ENCODE results near the gene NUDT22.
A peak's percentile ranks its signal among the peaks of the same experiment; 100 is the strongest.
"Not testable (repeated sequence)": the region's sequence is repeated elsewhere in the genome, so short reads cannot be mapped to it uniquely, and the experiment has no call there.

NUDT22 gene

DNA sequence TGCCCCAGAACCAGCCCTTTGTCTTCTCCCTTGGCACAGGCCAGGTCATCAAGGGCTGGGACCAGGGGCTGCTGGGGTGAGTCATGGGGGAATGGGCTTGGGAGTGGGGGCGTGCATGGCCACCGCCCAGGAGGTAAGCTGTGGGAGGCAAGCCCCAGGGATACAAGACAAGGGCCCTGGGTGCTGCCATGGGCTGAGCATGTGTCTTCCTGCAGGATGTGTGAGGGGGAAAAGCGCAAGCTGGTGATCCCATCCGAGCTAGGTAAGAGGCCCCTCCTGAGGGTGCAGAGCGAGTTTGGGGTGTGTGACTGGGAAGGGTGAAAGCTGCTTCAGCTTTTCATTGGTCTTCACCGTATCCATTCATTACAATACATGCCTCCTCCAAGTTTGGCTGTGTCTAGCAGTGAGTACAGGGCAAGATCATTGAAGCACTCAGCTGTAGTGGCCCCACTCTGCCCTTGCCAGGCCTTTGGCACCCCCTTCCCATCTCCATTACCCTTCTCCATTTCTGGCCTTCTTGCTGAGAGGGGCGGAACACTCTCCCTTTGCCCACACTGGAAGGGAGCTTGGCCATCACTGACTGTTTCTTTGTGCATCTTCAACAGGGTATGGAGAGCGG is 17.3 kb downstream of the NUDT22 start:
- DNase-seq (ENCODE audit: low read depth), result no peak

GRCh38 chr11:64244107-64244506 is 18.0 kb downstream of the NUDT22 start:
- no peak for DNase-seq (ENCODE audit: low read depth)

DNA sequence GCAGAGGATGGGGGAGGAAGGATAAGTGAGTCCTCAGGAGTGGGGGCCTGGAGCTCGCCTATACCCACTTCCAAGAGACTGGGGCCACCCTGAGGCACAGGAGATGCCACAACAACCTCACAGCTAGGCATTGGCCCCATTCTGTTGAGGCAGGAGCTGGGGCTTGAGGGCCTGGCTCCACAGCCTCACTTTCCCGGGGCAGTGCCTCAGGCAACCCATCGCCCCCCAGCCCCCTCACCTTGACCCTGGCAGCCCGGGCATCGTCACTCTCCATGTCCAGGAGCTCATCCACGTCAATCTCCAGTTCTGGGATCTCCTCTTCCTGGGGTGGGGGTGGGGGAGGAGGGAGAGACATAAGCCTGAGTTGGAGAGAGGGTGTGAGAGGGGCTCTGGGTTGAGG is 18.9 kb downstream of the NUDT22 start:
- no peak for DNase-seq (ENCODE audit: low read depth)

GRCh38 chr11:64245401-64245796 is 19.3 kb downstream of the NUDT22 start:
- DNase-seq (ENCODE audit: low read depth), result peak; percentile 44

GRCh38 chr11:64245797-64246620 is 19.9 kb downstream of the NUDT22 start:
- peak; percentile 95 for DNase-seq (ENCODE audit: low read depth)

- not testable (repeated sequence) for DNase-seq (ENCODE audit: low read depth)
These were observed 20.5 kb downstream of the NUDT22 start for GRCh38 chr11:64246621-64246870.

DNA sequence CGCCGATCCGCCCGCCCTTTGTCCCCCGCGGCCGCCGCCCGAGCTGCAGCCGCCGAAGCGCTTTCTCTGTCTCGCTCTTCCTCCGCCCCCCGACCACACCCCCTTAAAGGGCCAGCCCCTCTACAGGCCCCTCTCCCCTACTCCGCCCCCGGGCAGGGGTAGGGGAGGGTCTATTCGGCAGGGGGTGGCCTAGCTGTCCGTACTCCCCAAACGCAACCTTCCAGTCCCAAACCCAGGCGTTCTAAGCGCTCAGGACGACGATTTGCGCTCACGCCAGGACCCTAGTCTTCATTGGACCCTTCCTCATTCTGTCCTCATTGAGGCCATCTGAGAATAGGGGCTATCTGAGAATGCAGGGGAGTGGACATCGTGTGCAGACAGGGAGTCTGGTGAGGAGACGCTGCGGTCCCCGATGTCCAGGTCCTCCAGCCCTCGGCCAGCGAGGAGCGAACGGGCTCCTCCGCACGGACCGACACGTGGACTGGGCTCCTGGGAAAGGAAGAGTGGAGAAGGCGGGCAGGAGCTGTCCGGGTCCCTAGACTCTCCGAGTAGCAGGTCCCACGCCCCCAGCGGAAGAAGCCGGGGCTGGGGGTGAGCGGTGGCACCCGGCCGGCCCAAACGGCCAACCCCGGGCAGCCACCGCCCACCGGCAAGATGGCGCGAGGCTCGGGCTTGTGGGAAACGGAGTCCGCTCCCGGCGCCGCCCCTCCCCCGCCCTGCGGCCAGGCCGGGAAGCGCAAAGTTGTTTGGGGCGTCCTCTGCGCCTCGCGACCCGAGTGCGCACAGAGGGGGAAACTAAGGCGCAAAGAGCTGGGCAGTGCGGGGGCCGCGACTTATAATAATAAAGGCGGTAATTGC is 21.0 kb downstream of the NUDT22 start, which contains the start of gene PPP1R14B:
TSS of gene PPP1R14B (minus strand) at position 73 of the 858 bp plus-strand sequence. CDS start 270 bp downstream, outside the sequence.
- DNase-seq (ENCODE audit: low read depth), result peak; percentile 90

- DNase-seq (ENCODE audit: low read depth), result no peak
These were observed 21.9 kb downstream of the NUDT22 start for GRCh38 chr11:64247729-64248531.

GRCh38 chr11:64248578-64248977 is 22.5 kb downstream of the NUDT22 start:
- DNase-seq (ENCODE audit: low read depth), result no peak

- DNase-seq (ENCODE audit: low read depth), result no peak
These were observed 23.0 kb downstream of the NUDT22 start for GRCh38 chr11:64249038-64249437.

DNA sequence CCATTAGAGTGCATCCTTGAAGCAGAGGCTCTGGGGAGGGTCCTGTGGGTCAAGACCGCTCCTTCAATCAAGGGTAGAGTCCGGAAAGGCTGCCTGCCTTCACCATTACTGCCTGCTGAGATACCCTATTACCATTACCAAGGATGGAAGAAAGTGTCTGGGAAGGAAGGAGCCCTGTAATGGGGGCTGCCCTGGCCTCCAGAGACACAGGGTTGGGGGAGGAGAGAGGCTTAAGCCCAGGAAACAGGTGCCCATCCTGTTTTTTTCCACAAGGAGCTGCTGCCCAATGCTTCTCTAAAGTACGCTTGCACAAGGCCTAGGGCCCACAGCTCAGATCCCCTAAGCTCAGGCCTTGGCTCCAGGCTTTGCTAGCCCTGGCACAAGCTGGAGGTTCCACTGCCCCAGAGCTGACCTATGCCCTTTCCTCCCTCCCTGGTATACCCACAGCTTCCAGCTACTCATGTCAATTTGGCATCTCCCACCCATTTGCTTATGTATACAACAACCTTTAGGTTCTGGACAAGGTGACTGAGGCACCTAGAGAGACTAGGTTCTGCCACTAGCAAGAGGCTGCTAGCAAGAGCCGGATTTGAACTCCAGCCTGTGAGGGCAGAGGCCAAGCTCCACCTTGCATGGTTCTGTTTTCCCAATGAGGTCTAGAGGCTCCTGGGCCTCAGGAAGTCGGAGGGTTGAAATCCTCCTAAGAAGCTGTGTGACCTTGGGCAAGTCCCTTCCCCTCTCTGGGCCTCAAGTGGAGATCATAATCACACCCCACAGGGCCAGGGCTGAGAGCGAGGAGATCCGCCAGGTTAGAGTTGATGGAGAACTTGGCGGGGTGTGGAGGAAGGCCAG is 23.7 kb downstream of the NUDT22 start:
- DNase-seq (ENCODE audit: low read depth), result no peak

DNA sequence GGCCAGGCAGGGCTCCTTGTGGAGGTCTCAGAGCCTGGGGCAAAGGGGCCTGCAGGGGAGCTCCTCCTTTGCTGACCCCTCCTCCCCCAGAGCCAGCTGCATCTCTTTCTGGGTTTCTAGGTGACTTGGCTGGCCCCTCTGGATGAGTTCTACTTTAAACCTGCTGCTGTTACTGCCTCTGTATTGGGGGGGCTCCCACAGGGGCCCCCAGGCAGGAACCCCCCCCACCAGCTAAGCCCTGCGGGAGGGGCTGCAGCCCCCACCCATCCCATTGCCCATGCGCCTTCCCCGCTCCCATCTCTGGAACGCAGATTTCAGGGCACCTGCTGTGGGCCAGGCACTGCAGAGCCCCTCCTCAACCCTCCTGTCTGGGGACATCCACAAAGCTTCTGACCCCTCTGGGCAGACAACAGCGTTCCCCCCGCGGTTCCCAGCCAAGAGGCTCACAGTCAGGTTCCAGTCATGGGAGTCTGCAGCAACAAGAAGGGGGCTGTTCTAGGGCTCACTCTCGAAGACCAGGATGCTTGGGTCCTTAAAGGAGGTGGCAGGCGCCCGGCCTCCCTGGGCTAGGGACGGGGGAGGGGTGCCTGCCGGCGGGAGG is 24.4 kb downstream of the NUDT22 start:
- no peak for DNase-seq (ENCODE audit: low read depth)

DNA sequence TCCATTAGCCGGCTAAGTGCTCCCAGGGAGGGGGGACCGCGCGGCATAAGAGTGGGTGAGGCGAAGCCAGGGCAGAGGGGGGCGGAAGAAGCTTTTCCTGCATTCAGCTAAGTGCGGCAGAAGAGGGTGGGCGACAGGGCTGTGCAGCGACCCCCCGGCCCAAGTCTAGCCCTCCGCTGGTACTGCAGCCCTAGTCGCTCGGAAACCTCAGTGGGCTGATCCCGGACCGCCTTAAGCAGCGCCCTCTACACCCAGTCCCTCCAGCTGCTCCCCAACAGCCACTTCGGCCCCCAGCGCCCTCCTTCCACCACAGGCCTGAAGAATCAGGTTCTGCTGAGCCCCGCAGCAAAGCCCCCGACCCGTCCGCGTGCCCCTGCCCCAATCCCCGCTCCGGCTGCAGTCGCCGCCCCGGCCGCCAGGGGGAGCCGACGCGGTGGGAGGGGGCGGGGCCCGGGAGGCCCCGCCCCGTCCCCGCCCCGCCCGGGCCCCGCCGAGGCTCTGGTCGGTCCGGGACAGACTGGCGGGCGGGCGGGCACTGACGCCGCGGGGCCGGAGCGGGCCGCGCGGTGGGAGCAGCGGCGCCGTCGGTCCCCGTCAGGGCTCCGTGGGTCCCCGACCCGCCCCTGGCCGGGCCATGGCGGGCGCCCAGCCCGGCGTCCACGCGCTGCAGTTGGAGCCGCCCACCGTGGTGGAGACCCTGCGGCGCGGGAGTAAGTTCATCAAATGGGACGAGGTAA is 25.1 kb downstream of the NUDT22 start, which contains the start of gene PLCB3:
TSS of gene PLCB3 (plus strand) at position 515 of the 737 bp plus-strand sequence. CDS start at position 635, 120 bp downstream.
- peak; percentile 59 for DNase-seq (ENCODE audit: low read depth)

DNA sequence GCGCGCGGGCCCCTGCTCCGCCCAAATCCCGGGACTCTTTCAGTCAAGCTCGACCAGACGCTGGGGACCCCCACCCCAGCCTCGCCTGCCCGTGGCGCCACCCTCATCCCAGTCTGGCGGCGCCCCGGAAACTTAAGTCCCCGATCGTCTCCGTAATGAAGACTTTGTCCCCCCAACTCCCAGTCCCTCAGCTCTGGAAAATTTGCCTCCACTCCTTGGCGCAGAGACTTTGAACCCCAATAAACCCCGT is 25.6 kb downstream of the NUDT22 start:
- DNase-seq (ENCODE audit: low read depth), result no peak

- DNase-seq (ENCODE audit: low read depth), result peak; percentile 65
These were observed 26.2 kb downstream of the NUDT22 start for GRCh38 chr11:64252003-64252872.

DNA sequence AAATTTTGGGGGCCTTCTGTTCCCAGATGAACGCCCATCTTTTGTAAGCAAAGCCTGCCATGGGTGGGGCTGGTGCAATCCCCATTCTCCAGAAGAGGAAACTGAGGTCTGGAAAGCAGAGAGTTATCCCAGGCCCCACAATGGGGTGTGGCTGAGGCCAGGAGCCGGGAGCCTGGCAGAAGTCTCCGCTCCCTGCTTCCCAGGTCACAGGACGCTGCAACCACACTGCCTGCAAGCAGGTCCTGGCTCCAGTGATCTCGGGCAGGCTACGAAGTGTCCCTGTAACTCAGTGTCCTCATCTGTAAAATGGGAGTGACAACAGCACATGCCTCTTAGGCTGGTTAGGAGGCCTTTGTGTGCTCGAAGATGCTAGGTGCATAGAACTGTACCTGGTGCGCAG is 27.0 kb downstream of the NUDT22 start:
- no peak for DNase-seq (ENCODE audit: low read depth)

DNA sequence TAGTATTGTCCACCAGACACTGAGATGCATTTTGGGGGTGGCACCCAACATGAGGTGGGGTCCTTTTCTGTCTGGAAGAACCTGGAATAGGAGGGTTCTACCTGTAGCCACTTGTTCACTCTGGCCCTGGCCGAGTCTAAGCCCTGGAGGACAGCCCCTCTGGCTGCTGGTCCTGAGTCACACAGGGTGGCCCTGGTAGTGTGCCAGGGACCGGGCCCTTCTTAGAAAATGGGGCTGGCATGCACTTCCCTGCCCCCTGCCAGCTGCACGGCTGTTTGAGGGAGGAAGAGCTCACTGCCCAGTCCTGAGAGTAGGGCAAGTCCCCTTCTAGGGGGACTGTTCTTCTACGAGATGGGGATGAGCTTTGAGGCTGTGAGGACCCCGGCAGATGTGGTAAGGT is 27.4 kb downstream of the NUDT22 start:
- DNase-seq (ENCODE audit: low read depth), result peak; percentile 52

- DNase-seq (ENCODE audit: low read depth), result no peak
These were observed 28.3 kb downstream of the NUDT22 start for GRCh38 chr11:64254326-64254725.

All from EH (cell line).